Esophagus squamous epithelium (tissue), 4 donors: ENCODE data around the gene PADI3.

Experiments used
- CTCF ChIP-seq, 6 experiments: fragments of 450-650 bp in 4 of 6; fragments of 200-600 bp in 2 of 6; sonication (generic) in 2 of 6; IDR thresholded peaks; one replicate each; pipeline ENCODE4 v1.5.1; 2016 to 2019; ENCODE audit warnings: antibody characterized with exemption in 6 of 6, mild to moderate bottlenecking in 4 of 6, moderate library complexity in 4 of 6
- POLR2A ChIP-seq, 4 donors: fragments of 450-650 bp; IDR thresholded peaks; one replicate each; pipeline ENCODE4 v1.6.1; 2017; ENCODE audit warnings: antibody characterized with exemption in 4 of 4, mild to moderate bottlenecking in 4 of 4, moderate library complexity in 3 of 4

- TF ChIP-seq CTCF (IDR thresholded peaks at IDR 0.05) (no peak), POLR2A (IDR thresholded peaks at IDR 0.05) (no peak)
These were observed 33.9 kb upstream of the PADI3 start for GRCh38 chr1:17214876-17215544.
